ENCODE results near the gene SYT5.

DNA sequence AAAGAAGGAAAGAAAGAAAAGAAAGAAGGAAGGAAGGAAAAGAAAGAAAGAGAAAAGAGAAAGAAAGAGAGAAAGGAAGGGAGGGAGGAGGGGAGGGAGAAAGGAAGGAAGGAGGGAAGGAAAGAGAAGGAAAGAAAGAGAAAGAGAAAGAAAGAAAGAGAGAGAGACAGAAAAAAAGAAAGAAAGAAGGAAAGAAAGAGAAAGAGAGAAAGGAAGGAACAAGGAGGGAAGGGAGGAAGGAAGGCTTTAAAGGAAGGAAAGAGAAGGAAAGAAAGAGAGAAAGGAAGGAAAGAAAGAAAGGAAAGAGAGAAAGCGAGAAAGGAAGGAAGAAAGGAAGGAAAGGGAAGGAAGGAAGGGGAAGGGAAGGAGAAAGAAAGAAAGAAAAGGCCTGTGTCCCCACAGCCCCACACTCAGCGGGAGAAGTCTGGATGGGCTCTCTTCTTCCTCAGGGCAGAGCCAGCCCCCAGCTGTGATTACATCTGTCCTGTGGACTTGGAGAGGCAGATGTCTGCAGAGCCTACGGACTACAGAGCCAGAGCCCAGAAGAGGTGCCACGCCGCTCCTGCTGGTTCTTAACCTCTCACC lies 19.6 kb upstream of the SYT5 start:
- no peak for TF ChIP-seq ZNF8 (CRISPR knock-in tag; IDR thresholded peaks at IDR 0.05)
- no peak for TF ChIP-seq ZFP3 (CRISPR knock-in tag; IDR thresholded peaks at IDR 0.05)
- TF ChIP-seq, protein P1, sequence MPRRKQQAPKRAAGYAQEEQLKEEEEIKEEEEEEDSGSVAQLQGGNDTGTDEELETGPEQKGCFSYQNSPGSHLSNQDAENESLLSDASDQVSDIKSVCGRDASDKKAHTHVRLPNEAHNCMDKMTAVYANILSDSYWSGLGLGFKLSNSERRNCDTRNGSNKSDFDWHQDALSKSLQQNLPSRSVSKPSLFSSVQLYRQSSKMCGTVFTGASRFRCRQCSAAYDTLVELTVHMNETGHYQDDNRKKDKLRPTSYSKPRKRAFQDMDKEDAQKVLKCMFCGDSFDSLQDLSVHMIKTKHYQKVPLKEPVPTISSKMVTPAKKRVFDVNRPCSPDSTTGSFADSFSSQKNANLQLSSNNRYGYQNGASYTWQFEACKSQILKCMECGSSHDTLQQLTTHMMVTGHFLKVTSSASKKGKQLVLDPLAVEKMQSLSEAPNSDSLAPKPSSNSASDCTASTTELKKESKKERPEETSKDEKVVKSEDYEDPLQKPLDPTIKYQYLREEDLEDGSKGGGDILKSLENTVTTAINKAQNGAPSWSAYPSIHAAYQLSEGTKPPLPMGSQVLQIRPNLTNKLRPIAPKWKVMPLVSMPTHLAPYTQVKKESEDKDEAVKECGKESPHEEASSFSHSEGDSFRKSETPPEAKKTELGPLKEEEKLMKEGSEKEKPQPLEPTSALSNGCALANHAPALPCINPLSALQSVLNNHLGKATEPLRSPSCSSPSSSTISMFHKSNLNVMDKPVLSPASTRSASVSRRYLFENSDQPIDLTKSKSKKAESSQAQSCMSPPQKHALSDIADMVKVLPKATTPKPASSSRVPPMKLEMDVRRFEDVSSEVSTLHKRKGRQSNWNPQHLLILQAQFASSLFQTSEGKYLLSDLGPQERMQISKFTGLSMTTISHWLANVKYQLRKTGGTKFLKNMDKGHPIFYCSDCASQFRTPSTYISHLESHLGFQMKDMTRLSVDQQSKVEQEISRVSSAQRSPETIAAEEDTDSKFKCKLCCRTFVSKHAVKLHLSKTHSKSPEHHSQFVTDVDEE (CRISPR knock-in tag; IDR thresholded peaks at IDR 0.05) = no peak
- TF ChIP-seq TCF4 (CRISPR knock-in tag; IDR thresholded peaks at IDR 0.05; ENCODE audit: borderline replicate concordance) = no peak
- TF ChIP-seq, protein P2, sequence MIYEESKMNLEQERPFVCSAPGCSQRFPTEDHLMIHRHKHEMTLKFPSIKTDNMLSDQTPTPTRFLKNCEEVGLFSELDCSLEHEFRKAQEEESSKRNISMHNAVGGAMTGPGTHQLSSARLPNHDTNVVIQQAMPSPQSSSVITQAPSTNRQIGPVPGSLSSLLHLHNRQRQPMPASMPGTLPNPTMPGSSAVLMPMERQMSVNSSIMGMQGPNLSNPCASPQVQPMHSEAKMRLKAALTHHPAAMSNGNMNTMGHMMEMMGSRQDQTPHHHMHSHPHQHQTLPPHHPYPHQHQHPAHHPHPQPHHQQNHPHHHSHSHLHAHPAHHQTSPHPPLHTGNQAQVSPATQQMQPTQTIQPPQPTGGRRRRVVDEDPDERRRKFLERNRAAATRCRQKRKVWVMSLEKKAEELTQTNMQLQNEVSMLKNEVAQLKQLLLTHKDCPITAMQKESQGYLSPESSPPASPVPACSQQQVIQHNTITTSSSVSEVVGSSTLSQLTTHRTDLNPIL (CRISPR knock-in tag; IDR thresholded peaks at IDR 0.05; ENCODE audit: low read depth) = no peak
- TF ChIP-seq RARB (CRISPR knock-in tag; IDR thresholded peaks at IDR 0.05) = no peak
- no peak for TF ChIP-seq CSDC2 (CRISPR knock-in tag; IDR thresholded peaks at IDR 0.05)
- TF ChIP-seq BACH2 (CRISPR knock-in tag; IDR thresholded peaks at IDR 0.05; ENCODE audit: borderline replicate concordance) = no peak
- TF ChIP-seq, protein P3, sequence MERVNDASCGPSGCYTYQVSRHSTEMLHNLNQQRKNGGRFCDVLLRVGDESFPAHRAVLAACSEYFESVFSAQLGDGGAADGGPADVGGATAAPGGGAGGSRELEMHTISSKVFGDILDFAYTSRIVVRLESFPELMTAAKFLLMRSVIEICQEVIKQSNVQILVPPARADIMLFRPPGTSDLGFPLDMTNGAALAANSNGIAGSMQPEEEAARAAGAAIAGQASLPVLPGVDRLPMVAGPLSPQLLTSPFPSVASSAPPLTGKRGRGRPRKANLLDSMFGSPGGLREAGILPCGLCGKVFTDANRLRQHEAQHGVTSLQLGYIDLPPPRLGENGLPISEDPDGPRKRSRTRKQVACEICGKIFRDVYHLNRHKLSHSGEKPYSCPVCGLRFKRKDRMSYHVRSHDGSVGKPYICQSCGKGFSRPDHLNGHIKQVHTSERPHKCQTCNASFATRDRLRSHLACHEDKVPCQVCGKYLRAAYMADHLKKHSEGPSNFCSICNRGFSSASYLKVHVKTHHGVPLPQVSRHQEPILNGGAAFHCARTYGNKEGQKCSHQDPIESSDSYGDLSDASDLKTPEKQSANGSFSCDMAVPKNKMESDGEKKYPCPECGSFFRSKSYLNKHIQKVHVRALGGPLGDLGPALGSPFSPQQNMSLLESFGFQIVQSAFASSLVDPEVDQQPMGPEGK (CRISPR knock-in tag; IDR thresholded peaks at IDR 0.05; ENCODE audit: borderline replicate concordance) = no peak
- TF ChIP-seq SNAI2 (CRISPR knock-in tag; IDR thresholded peaks at IDR 0.05) = no peak
- TF ChIP-seq, protein P4, sequence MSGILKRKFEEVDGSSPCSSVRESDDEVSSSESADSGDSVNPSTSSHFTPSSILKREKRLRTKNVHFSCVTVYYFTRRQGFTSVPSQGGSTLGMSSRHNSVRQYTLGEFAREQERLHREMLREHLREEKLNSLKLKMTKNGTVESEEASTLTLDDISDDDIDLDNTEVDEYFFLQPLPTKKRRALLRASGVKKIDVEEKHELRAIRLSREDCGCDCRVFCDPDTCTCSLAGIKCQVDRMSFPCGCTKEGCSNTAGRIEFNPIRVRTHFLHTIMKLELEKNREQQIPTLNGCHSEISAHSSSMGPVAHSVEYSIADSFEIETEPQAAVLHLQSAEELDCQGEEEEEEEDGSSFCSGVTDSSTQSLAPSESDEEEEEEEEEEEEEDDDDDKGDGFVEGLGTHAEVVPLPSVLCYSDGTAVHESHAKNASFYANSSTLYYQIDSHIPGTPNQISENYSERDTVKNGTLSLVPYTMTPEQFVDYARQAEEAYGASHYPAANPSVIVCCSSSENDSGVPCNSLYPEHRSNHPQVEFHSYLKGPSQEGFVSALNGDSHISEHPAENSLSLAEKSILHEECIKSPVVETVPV (CRISPR knock-in tag; IDR thresholded peaks at IDR 0.05) = no peak
